Heart left ventricle (tissue), 16 donors: Measurements from ENCODE around the gene ZFP92. TPM values are rescaled to one million over a fixed set of nuclear protein-coding genes. Genes with fewer than 3 reads are reported as not detected.
A peak's percentile ranks its signal among the peaks of the same experiment; 100 is the strongest.

Source experiments
- ATAC-seq, 4 donors: fragments of 200-7000 bp; cut with Tn5 transposase; one replicate each; pipeline ENCODE4 v1.9.1; 2020 to 2022; ENCODE audit warnings: moderate library complexity in 4 of 4, mild to moderate bottlenecking in 3 of 4, moderate number of reproducible peaks in 1 of 4
- DNase-seq, 5 donors: peaks; one replicate each; pipeline ENCODE4 v3.0.0-alpha.2; 2020
- H3K27ac ChIP-seq, 12 donors: fragments of 200-600 bp; sonication (generic) in 4 of 12; one replicate each; pipeline versions ENCODE4 v1.5.0 to v1.8.0; 2016 to 2022; ENCODE audit warnings: mild to moderate bottlenecking in 2 of 12
- H3K27me3 ChIP-seq, 9 donors: fragments of 200-600 bp; sonication (generic) in 2 of 9; one replicate each; pipeline versions ENCODE4 v1.5.1 to v1.8.0; 2016 to 2022; ENCODE audit warnings: mild to moderate bottlenecking in 3 of 9
- H3K36me3 ChIP-seq, 9 donors: fragments of 200-600 bp; sonication (generic) in 2 of 9; one replicate each; pipeline versions ENCODE4 v1.5.0 to v1.8.0; 2018 to 2022; ENCODE audit warnings: mild to moderate bottlenecking in 2 of 9
- H3K4me1 ChIP-seq, 12 donors: fragments of 200-600 bp; sonication (generic) in 4 of 12; one replicate each; pipeline versions ENCODE4 v1.5.0 to v1.8.0; 2016 to 2022; ENCODE audit warnings: mild to moderate bottlenecking in 3 of 12
- H3K4me3 ChIP-seq, 12 donors: fragments of 200-600 bp; sonication (generic) in 4 of 12; one replicate each; pipeline versions ENCODE4 v1.5.0 to v1.8.0; 2017 to 2022; ENCODE audit warnings: mild to moderate bottlenecking in 9 of 12, moderate library complexity in 4 of 12
- H3K9me3 ChIP-seq, 12 donors: fragments of 200-600 bp; sonication (generic) in 4 of 12; one replicate each; pipeline versions ENCODE4 v1.5.0 to v1.8.0; 2016 to 2022; ENCODE audit warnings: mild to moderate bottlenecking in 1 of 12
- POLR2A ChIP-seq, 2 donors: fragments of 450-650 bp; IDR thresholded peaks; one replicate each; pipeline ENCODE4 v1.6.1; 2017; ENCODE audit warnings: antibody characterized with exemption in 2 of 2, mild to moderate bottlenecking in 2 of 2, moderate library complexity in 2 of 2
- WGBS, 4 donors: extraction: QIAGEN DNeasy Blood & Tissue Kit in 2 of 4; methylation state at CpG; one replicate each; pipeline versions ENCODE4 v1.1.5 to v1.1.7; 2013 to 2018; 5-methylcytosine and 5-hydroxymethylcytosine counted together
- intact Hi-C, 10 donors: fragments of 100-400 bp; cut with DNase I; formaldehyde crosslinking; loops; one replicate each; pipeline versions ENCODE4 v1.11.1 to v1.14.2; 2022
- long read RNA-seq, 3 donors: library from polyadenylated mRNA; unstranded; transcript quantifications; one replicate each; pipeline ENCODE4 v2.0.0, GENCODE V29; 2020 to 2021
- polyA plus RNA-seq, 2 donors: library from polyadenylated mRNA; stranded (reverse); fragments of 200-250 nt; gene quantifications; one replicate each; pipeline ENCODE4 v1.2.3, GENCODE V29; 2013
- total RNA-seq, 9 donors: library from RNA; depleted of rRNA in 2 of 9; stranded (reverse); fragments of >200 nt in 2 of 9; fragmentation: NEBNext Ultra II Directional in 3 of 9; extraction: Animal tissue kit (Norgen Biotek cat#: 25700) in 3 of 9; gene quantifications; one replicate each; pipeline versions ENCODE4 v1.1.0 to v1.2.4, GENCODE V29; 2016 to 2023
- TF ChIP-seq, protein P1 (sequence below), 12 donors: fragments of 200-600 bp; sonication (generic) in 4 of 12; IDR thresholded peaks; one replicate each; pipeline versions ENCODE4 v1.5.0 to v1.8.0; 2018 to 2022; ENCODE audit warnings: antibody characterized with exemption in 12 of 12, mild to moderate bottlenecking in 5 of 12
- donor health status: ischemic (EF 13 %, LVEDD 7.1; RV severe dilation, severe dysfunction).
- donor health status: healthy with polysubstance abuse.
- donor health status: DM: no; HTN: yes; CAD: no.
- donor health status: DM: no; HTN: no; CAD: no.
- donor health status: ischemic (EF 25% LVEDD 6.9; RV normal size, moderate dysfunction).
- donor health status: ischemic (EF 25% LVEDD 5.7; RV mildly dilated, moderate dysfunction).
- donor health status: healthy.
- donor health status: DM: yes; HTN: yes; CAD: no.
- donor health status: ischemic (EF 35%, LVEDD 5.7; RV mildly dilated, moderate dysfunction).
- donor health status: nonischemic (EF 11% LVEDD 7.7; RV severe dilation, severe dysfunction).
- donor health status: DM: yes; HTN: yes; CAD: no.
- donor health status: PGD.
- donor health status: ischemic (EF 29% LVEDD 5.4; RV normal size, mild dysfunction).
- donor health status: nonischemic (EF 23%, LVEDD 6.1; RV moderate dilation, normal function).

The ZFP92 gene, protein sequence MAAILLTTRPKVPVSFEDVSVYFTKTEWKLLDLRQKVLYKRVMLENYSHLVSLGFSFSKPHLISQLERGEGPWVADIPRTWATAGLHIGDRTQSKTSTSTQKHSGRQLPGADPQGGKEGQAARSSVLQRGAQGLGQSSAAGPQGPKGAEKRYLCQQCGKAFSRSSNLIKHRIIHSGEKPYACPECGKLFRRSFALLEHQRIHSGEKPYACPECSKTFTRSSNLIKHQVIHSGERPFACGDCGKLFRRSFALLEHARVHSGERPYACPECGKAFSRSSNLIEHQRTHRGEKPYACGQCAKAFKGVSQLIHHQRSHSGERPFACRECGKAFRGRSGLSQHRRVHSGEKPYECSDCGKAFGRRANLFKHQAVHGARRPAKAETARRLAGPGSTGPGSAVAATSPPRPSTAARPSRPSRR
- total RNA-seq (1 to 10 TPM in 2 of 9 donors, under 1 TPM in 7; 0.22 to 1.5 (median 0.64) TPM), polyA plus RNA-seq (under 1 TPM; 0.23 to 0.47 TPM)
- long read RNA-seq, donor 1 = 0 reads
- long read RNA-seq, donor 2, partial matches to known transcripts = 0 of 2 reads
- long read RNA-seq, donor 2, other reads (novel, unspliced or antisense) = 2 of 2 reads
- long read RNA-seq, donor 3 = 0 reads

DNA sequence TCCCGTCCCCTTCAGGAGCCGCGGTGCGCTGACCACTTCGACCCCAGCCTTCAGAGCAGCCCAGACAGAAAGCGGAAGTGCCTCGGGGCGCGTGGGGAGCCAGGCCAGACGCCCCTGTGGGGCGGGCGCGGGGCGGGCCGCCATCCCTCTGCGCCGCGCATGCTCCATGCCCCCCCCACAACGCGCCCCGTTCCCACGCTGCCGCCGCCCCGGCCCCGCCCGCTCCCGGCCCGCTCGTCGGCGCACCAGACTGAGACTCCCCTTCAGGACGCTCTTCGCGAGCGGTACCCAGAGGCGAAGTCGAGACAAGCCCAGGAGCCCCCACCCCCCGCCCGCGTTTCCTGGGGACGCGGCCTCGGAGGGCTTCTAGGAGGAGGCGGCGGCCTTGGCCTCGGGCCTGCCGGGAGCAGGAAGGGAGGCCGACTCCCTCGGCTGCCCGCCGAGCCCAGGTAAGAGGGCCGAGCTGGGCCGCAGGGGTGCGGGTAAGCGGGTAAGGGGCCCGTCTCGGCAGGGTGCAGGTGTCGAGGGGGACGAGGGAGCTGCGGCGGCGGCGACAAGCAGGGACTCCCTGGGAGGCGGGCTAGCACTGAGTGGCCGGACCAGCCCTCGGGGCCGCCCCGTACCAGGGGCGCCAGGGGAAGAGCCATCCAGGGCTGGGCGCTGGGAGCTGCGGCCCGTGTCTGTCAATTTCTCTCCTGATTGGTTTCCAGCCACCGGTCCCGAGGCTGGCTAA is at the start of gene ZFP92:
ZFP92 (plus strand) TSS at position 218 of the 733 bp plus-strand sequence. CDS start 6,851 bp downstream, outside the sequence.
- H3K36me3 ChIP-seq = no peaks in the 10 kb centered on the region
- H3K27ac ChIP-seq = peak within 1 kb of the TSS in 6 of 12 donors; percentile 9 to 59 (median 45)
- H3K9me3 ChIP-seq = no peaks in the 10 kb centered on the region
- peak in 3 of 4 donors; percentile 62 to 81 (median 64) for ATAC-seq
- H3K4me3 ChIP-seq = peak within 1 kb of the TSS; percentile 29 to 64 (median 57)
- H3K27me3 ChIP-seq = peaks cover 0 to 18% (median 0%) of the 10 kb centered on the region in 9 donors
- peak; percentile 23 to 72 (median 45) for DNase-seq
- 3 to 57% (median 27%) methylated on average over 35 to 72 of the region's 75 CpGs for WGBS, 4 donors
- H3K4me1 ChIP-seq = peaks cover 0 to 14% (median 0%) of the 10 kb centered on the region in 12 donors
- TF ChIP-seq, protein P1, sequence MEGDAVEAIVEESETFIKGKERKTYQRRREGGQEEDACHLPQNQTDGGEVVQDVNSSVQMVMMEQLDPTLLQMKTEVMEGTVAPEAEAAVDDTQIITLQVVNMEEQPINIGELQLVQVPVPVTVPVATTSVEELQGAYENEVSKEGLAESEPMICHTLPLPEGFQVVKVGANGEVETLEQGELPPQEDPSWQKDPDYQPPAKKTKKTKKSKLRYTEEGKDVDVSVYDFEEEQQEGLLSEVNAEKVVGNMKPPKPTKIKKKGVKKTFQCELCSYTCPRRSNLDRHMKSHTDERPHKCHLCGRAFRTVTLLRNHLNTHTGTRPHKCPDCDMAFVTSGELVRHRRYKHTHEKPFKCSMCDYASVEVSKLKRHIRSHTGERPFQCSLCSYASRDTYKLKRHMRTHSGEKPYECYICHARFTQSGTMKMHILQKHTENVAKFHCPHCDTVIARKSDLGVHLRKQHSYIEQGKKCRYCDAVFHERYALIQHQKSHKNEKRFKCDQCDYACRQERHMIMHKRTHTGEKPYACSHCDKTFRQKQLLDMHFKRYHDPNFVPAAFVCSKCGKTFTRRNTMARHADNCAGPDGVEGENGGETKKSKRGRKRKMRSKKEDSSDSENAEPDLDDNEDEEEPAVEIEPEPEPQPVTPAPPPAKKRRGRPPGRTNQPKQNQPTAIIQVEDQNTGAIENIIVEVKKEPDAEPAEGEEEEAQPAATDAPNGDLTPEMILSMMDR (IDR thresholded peaks at IDR 0.05) = no peak
- TF ChIP-seq POLR2A (IDR thresholded peaks at IDR 0.05) = no peak
- intact Hi-C loops = loop anchor here in 2 of 10 donors (10.0 kb wide), 1 partner anchor 377 kb away; no protein-coding TSS in a partner anchor

DNA sequence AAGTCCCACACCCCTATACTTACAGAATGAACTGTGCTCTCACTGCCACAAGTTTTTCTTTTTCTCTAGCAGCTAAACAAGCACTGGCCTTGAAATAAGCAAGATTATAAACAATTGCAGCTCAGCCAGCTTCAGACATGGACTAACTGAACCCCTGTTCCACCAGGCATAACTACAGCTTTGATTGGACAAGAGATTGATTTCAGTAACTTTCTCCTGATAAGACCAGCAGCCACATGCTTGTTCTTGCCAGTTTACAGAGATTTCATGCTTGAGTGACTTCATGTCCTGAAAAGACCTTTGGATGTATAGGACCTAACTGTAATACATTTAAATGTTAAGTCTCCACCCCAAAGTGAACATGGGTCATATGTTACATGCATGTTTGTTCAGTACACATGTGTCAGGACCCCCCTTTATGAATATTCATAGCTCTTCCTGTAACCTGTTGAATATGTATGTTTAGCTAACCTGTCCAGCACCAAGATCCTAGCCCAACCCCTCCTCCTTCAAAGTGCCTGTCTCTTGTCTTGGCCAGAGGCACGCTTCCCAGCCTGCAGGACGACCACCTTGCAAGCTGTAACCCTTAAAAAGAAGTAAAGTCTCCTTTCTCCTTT is 49.4 kb upstream of the ZFP92 start:
- TF ChIP-seq POLR2A (IDR thresholded peaks at IDR 0.05) = no peak
- TF ChIP-seq, protein P1 (IDR thresholded peaks at IDR 0.05) = no peak
- Histone ChIP-seq H3K4me3 (no peak overlapping the region), H3K4me1 (no peaks in the 10 kb centered on the region), H3K9me3 (peaks cover 0 to 12% (median 0%) of the 10 kb centered on the region in 12 donors), H3K27ac (no peak overlapping the region), H3K36me3 (no peaks in the 10 kb centered on the region), H3K27me3 (peaks cover 0 to 9% (median 0%) of the 10 kb centered on the region in 9 donors)
- no peak for ATAC-seq
- WGBS, 4 donors = 23 to 68% (median 49%) methylated on average over 2 of the region's 2 CpGs
- no peak for DNase-seq
- intact Hi-C loops = no loop called here

DNA sequence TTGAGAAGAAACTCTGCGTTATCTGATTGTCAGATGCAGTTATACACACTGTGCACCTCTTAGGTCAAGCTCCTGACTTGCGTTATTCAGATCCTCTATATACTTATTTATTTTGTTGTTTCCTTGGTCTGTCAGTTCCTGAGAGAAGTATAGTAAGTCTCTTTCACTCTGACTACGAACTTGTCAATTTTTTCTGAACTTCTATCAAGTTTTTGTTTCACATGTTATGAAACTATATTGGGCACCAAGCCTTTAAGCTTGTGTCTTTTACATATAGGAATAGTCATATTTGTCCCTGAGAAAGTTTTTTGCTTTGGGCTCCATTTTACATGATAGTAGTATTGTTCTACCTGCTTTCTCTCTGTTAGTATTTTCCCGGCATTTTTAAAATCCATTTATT is 45.6 kb upstream of the ZFP92 start:
- peaks cover 0 to 18% (median 0%) of the 10 kb centered on the region in 9 donors for H3K27me3 ChIP-seq
- H3K4me3 ChIP-seq = no peak overlapping the region
- no peak overlapping the region for H3K27ac ChIP-seq
- H3K9me3 ChIP-seq = no peaks in the 10 kb centered on the region
- intact Hi-C loops = no loop called here
- no peaks in the 10 kb centered on the region for H3K4me1 ChIP-seq
- 75 to 92% (median 84%) methylated on average over 4 of the region's 4 CpGs for WGBS, 4 donors
- TF ChIP-seq, protein P1 (IDR thresholded peaks at IDR 0.05) = no peak
- no peak for TF ChIP-seq POLR2A (IDR thresholded peaks at IDR 0.05)
- ATAC-seq = no peak
- no peak for DNase-seq
- H3K36me3 ChIP-seq = no peaks in the 10 kb centered on the region
